Measurements from ENCODE around the gene CACNG7. TPM values are rescaled to one million over a fixed set of nuclear protein-coding genes. Genes with fewer than 3 reads are reported as not detected.
A peak's percentile ranks its signal among the peaks of the same experiment; 100 is the strongest.

Gene CACNG7
- total and polyA plus RNA-seq, 8 donors = 0.05 TPM; not detected in 7

DNA sequence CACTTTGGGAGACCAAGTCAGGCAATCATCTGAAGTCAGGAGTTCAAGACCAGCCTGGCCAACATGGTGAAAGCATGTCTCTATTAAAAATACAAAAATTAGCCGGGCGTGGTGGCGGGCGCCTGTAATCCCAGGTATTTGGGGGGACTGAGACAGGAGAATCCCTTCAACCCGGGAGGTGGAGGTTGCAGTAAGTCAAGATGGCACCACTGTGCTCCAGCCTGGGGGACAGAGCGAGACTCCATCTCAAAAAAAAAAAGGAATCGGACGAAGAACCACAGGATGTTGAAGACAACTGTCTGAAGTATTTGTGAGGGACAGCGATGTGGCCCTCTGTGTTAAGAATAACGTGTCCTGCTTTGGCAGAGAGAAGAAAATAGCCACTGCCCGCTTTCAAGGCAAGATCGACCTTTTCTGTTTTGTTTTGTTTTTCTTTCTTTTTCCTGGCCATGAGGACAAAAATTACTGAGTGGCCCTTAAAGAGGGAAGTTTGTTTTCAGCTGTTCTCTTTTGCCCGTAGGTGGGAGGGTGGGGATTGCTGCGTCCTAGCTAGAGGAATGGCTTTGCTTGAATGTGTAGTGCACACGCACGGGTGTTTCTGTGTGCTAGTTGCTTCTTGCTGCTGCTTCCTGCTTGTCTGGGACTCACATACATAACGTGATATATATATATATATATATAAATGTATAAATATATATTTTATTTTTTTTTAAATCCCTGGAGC is 33.3 kb upstream of the CACNG7 start:
- peaks cover 8 to 77% (median 62%) of the 10 kb centered on the region in 4 donors for H3K4me1 ChIP-seq
- no peak overlapping the region for H3K4me3 ChIP-seq
- peaks cover 0 to 20% (median 4%) of the 10 kb centered on the region in 3 donors for H3K27me3 ChIP-seq
- no peaks in the 10 kb centered on the region for H3K9me3 ChIP-seq
- peaks cover 22 to 58% (median 52%) of the 10 kb centered on the region in 4 donors for H3K36me3 ChIP-seq
- no peak for DNase-seq
- no peak overlapping the region for H3K27ac ChIP-seq
- intact Hi-C loops (cut with DNase I; ENCODE audit: low total_unique reads) = no loop called here
- no peak for TF ChIP-seq POLR2AphosphoS5 (IDR thresholded peaks at IDR 0.05)
- no peak for TF ChIP-seq POLR2A (IDR thresholded peaks at IDR 0.05)
- TF ChIP-seq, protein P1, sequence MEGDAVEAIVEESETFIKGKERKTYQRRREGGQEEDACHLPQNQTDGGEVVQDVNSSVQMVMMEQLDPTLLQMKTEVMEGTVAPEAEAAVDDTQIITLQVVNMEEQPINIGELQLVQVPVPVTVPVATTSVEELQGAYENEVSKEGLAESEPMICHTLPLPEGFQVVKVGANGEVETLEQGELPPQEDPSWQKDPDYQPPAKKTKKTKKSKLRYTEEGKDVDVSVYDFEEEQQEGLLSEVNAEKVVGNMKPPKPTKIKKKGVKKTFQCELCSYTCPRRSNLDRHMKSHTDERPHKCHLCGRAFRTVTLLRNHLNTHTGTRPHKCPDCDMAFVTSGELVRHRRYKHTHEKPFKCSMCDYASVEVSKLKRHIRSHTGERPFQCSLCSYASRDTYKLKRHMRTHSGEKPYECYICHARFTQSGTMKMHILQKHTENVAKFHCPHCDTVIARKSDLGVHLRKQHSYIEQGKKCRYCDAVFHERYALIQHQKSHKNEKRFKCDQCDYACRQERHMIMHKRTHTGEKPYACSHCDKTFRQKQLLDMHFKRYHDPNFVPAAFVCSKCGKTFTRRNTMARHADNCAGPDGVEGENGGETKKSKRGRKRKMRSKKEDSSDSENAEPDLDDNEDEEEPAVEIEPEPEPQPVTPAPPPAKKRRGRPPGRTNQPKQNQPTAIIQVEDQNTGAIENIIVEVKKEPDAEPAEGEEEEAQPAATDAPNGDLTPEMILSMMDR (IDR thresholded peaks at IDR 0.05) = no peak
- TF ChIP-seq EP300 (IDR thresholded peaks at IDR 0.05) = no peak
- WGBS, 5 donors = 79 to 91% (median 86%) methylated on average over 17 of the region's 17 CpGs

DNA sequence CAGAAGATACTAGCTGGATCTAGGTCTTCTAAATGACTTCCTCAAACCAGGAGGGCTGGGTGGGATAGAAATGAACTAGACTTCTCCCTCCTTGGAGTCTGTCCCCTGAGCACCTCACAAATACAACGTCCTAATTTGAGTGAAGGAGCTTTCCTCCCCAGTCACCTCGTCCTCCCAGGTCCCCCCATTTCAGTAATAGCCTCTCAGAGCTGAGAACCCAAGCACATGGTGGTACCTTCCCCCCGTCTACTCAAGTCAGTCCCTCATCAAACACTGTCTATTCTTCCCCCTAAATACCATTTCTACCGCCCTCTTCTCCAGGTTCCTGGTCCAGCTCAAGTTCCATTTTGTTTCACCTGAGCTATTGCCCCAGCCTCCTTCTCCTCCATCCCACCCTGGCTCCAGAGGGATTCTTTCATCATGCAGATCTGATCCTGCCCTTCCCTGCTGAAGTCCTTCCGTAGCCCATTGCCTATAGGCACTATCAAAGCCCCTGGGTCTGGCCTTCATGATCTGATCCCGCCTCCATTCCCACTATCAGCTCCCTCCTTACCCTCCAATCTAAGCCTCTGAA is 32.3 kb upstream of the CACNG7 start:
- no peak overlapping the region for H3K27ac ChIP-seq
- peak in 1 of 2 donors; percentile 14 for DNase-seq
- intact Hi-C loops (cut with DNase I; ENCODE audit: low total_unique reads) = no loop called here
- TF ChIP-seq EP300 (IDR thresholded peaks at IDR 0.05) = no peak
- TF ChIP-seq, protein P1 (IDR thresholded peaks at IDR 0.05) = no peak
- H3K27me3 ChIP-seq = peaks cover 0 to 30% (median 6%) of the 10 kb centered on the region in 3 donors
- H3K9me3 ChIP-seq = no peaks in the 10 kb centered on the region
- WGBS, 5 donors = 74 to 88% (median 87%) methylated on average over 5 to 6 of the region's 6 CpGs
- no peak overlapping the region for H3K4me3 ChIP-seq
- H3K36me3 ChIP-seq = peaks cover 22 to 52% (median 48%) of the 10 kb centered on the region in 4 donors
- peaks cover 10 to 74% (median 59%) of the 10 kb centered on the region in 4 donors for H3K4me1 ChIP-seq

DNA sequence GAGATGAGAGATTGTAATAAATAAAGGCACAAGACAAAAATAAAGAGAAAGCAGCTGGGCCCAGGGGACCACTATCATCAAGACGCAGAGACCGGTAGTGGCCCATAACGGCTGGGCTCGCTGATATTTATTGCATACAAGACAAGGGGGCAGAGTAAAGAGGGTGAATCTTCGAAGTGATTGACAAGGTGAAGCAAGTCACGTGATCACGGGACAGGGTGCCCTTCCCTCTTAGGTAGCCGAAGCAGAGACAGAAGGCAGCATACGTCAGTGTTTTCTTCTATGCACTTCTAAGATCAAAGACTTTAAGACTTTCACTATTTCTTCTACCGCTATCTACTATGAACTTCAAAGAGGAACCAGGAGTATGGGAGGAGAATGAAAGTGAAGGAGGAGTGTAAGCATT is 31.7 kb upstream of the CACNG7 start:
- H3K4me1 ChIP-seq = peaks cover 12 to 74% (median 59%) of the 10 kb centered on the region in 4 donors
- TF ChIP-seq, protein P1 (IDR thresholded peaks at IDR 0.05) = no peak
- TF ChIP-seq EP300 (IDR thresholded peaks at IDR 0.05) (no peak), POLR2AphosphoS5 (IDR thresholded peaks at IDR 0.05) (no peak), POLR2A (IDR thresholded peaks at IDR 0.05) (no peak)
- WGBS, 5 donors = 58 to 74% (median 68%) methylated on average over 10 of the region's 10 CpGs

DNA sequence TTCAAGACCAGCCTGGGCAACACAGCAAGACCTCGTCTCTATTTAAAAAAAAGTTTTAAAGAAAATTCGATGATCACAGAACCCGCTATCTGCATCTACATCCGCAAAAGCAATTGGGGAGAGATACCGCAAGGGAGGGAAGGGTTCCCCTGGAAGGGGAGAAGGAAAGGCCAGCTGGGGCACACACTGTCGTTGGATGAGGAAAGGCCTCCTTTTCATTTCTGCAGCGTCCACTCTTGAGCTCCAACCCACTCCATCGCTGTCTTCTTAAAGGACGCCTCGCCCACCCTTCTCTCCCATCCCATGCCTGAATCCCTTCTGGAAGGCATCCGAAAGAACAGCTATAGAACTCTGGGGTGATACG is 30.3 kb upstream of the CACNG7 start:
- no peak for DNase-seq
- Histone ChIP-seq H3K4me1 (peaks cover 13 to 73% (median 57%) of the 10 kb centered on the region in 4 donors), H3K27me3 (peaks cover 12 to 50% (median 26%) of the 10 kb centered on the region in 3 donors), H3K4me3 (peak overlapping the region; percentile 36 to 59 (median 48)), H3K27ac (peak overlapping the region in 1 of 5 donors; percentile 8), H3K36me3 (peaks cover 18 to 32% (median 30%) of the 10 kb centered on the region in 4 donors), H3K9me3 (no peaks in the 10 kb centered on the region)
- intact Hi-C loops (cut with DNase I; ENCODE audit: low total_unique reads) = no loop called here
- WGBS, 5 donors = 30 to 45% (median 38%) methylated on average over 12 of the region's 12 CpGs
- TF ChIP-seq POLR2A (IDR thresholded peaks at IDR 0.05) (no peak), POLR2AphosphoS5 (IDR thresholded peaks at IDR 0.05) (no peak)

More for the DNA sequence above, 31.7 kb upstream of the CACNG7 start:
- Histone ChIP-seq H3K4me3 (no peak overlapping the region), H3K27me3 (peaks cover under 1 to 36% (median 12%) of the 10 kb centered on the region in 3 donors), H3K9me3 (no peaks in the 10 kb centered on the region), H3K36me3 (peaks cover 22 to 46% (median 43%) of the 10 kb centered on the region in 4 donors), H3K27ac (no peak overlapping the region)
- intact Hi-C loops (cut with DNase I; ENCODE audit: low total_unique reads) = no loop called here
- peak in 1 of 2 donors; percentile 48 for DNase-seq
